DMS 273 (cell line): ENCODE data around the gene PAPOLB.
A peak's percentile ranks its signal among the peaks of the same experiment; 100 is the strongest.

Experiments
- DNase-seq: peaks from one replicate; lab custom pipeline; 2025; ENCODE audit not compliant: unreplicated experiment; lab: John Stamatoyannopoulos, UW

PAPOLB gene

DNA sequence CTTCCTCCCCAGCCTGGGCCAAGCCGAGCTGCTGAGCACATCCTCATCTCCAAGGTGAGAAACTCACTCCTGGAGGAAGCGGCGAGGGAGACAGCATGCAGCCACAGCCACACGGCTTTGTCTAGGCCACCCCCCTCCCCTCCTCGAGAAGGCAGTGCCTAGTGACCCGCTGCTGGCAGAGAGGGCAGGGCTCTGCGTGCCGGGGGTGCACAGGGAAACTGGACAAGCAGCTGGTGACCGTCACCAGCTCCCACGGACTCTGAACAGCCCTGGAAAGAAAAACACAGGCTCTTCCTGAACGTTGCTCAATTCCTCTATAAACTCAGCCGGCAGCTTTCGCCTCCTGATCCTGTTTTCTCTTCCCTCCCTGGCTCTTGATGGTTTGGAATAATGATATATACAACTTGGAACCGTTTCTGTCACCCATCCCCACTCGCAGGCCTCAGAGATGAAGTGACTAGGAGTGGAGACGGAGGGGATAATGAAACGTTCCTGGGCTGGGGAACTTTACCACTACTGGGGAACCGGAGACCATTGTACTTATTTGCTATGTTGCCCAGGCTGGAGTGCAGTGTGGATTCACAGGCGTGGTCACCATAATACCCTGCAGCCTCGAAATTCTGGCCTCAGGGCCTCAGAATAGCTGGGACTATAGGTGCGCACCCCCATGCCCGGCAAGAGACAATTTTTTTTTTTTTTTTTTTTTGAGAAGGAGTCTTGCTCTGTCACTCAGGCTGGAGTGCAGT is 19.3 kb downstream of the PAPOLB start:
- no peak for DNase-seq

- no peak for DNase-seq
Observed at GRCh38 chr7:4841836-4842235, 20.0 kb downstream of the PAPOLB start.

DNA sequence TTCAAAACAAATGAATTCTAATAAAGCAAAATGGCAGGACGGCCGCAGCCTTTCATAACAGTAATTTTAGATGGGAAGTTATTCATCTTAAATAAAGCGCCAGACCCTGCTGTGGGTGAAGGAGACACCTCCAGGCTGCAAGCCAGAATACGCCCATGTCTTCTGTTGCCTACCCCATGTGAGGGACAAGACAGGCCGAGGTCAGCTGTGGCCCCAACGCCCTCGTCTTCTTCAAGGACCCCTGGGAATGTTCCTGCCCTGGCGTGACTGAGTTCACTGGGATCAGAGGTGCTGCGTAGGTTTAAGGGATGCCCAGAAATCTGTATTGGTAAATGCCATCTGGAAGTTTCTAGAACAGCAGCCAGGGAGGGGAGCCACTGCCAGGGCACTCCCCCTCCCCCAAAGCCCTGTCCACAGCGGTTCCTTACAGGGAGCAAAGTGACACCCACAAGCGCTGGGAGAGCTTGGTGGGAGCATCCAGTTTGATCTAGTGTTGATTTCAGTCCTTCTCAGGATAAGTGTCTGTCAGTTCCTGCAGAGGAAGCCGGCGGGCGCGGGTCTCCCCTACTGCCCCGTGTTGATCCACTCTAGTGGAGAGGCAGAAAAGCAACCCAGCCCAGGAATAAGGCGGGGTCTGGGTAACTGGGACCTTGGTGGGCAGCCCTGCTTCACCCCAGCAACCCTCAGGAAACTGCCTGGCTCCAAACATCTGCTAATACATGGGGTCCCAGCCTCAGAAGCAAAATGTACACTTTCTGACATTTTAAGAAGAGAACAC is 20.6 kb downstream of the PAPOLB start:
- no peak for DNase-seq

DNA sequence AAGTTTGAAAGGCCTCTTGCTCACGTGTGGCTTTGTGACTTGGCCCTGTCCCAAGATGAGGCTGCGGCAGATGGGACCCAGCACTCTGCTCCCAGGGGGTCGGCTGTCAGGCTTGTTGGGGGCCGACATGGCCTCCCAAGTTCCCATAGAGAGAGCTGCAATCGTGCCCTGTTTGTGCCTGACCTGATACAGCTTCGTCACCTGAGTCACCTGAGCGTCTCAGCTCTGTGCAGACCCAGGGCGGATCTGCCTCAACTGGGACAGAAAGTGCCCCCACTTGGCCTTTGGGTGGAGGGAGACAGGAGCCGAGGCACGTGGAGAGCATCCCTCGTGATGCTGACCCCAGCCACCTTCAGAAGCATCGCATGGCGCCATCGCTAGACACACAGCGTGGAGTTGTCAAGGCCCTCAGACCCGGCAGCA is 21.7 kb downstream of the PAPOLB start:
- DNase-seq: peak; percentile 67

DNA sequence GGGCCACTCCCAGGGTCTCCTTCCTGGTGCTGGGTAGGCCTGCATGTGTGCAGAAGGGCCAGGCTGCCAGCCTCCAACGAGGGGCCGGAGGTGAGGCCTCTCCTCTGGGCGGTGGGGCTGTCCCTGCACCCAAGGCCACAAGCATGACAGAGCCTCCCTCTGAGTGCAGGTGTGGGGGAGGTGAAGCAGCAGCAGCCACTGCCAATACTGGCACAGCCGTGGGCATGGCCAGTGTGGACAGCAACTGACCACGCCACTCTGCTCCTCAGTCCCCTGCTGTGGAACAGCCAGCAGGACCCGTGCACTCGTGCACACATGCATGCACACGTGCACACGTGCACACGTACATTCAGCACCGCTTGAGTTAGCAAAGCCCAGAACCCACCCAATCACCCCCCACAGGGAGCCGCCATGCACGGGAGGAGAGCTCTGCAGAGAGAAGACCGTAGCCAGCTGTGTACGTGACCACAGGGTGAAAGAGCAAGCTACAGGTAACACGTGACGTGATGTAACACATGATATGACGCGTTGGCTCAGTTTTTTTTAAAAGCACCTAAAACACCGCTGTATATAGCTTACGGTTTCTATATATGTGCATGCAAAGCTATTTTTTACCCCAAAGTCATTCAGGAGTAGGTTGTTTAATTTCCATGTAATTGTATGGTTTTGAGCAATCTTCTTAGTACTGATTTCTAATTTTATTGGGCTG is 23.1 kb downstream of the PAPOLB start:
- no peak for DNase-seq

DNA sequence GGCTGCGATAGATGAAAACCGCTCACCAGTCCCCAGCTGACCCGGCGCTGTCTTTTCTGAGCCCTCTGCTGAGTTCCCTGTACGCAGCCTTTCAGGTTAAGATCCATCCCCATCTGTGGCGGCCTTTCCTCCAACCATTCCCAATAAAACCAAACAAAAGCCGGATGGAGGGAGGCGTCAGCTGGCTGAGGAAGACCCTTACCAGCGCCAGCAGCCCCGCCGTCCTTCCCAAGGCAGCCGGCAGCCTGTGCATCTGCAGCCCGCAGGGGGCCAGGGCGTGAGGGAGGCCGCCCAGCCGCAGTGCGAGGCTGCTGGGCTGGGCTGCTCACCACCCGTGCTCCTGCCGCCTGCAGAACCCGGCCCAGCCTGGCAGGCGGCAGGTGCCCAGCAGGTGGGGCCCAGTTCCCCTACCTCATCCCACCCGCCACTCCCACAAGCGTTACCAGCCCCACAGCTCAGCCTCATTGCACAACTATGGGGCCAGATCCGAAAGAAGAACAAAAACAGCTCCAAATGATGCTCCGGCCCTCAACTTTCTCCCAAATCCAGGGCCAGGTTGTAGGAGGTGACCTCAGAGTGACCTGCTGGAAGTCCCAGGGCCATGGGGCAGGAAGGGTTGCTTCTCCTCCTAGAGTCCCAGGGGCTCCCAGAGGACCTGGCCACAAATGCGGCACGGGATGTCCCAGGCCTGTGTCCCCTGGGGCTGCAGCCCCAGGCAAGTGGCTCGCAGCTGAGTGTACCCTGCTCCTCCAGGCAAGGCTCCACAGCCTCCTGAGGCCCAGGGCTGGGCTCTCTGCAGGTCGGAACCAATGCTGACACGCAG is 23.8 kb downstream of the PAPOLB start:
- DNase-seq: peak; percentile 31

DNA sequence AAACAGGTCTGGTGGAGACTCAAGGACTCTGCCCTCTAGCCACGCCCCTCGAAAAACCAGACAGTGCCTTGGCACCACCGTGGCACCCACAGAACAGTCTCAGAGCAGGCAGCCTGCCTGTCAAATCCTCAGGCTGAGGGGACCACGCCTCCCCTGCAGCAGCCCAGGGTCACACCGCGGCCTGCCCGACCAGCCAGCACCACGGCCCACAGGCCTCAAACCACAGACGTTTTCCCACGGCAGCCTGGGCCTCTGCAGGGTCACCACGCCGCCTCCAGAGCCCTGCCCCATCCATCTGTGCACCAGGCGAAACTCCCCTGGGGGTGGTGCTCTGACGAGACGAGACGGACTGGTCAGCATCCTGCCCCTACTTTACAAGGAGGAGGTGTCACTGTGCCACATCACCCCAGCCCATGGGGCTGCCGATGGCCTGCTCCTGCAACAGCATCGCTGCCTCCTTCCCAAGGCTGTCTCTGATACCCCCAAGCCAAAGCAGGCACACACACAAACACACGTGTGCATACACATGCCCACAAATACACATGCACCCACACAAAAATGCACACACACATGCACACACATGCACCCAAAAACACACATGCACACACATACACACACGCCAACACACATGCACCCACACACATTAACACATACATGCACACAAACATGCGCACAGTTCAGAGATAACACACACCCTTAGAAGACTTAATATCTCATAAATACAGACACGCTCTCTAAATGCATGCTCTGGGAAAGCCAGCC is 24.6 kb downstream of the PAPOLB start:
- DNase-seq: no peak

DNA sequence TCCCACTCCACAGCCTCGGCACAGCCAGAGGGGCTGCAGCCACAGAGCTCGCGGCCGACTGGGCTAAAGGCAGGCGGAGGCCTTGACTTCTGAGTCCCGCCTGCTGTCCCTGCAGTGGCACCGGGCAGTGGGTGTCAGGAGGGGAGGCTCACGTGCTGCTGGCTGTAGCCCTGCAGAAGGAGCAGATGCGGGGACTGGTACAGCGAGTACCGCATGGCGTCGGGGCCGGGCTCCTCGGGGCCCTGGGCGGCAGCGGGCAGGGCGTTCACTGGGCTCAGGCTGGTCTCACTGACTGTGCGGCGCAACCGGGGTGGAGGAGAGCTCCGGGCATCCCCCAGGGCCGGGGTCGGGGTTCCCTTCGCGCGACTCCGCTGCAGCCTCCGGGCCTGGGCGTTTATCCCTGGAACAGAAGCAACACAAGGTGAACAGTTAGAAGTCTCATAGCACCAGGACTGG is 25.6 kb downstream of the PAPOLB start:
- no peak for DNase-seq

DNA sequence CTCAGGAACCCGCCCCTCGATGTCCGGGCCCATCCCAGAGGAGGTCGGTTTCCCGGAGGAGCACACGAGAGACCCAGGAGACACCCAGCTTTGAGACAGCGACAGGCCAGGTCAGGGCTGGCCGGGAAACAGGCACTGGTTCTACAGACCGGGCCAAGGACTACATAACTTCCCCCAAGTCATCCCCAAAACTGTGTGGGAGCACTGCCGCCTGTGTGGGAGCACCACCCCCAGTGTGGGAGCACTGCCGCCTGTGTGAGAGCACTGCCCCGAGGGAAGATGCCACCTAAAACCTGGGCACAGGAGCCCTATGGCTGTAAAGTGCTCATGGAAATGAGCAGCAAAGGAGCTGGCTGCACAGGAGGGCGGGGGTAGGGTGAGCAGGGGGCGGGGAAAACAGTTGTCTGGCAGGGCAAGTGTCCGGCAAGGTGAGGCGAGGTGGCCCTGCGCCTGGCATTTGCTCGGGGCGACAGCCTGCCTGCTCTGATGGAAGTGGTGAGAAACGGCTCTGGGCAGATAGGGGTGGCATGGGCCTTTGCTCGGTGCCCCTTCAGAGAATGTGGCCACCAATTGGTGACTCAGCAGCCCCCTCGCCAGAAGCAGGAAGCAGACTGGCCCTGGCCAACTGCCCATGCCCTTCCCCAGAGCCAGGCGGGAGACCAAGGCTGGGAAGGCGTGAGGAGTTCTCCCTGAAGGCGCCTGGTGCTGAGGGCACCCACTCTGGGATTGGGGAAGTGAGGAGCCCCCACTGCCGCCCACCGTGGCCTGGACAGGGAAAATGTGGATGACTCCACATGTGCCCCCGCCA is 26.2 kb downstream of the PAPOLB start:
- DNase-seq: no peak

DNA sequence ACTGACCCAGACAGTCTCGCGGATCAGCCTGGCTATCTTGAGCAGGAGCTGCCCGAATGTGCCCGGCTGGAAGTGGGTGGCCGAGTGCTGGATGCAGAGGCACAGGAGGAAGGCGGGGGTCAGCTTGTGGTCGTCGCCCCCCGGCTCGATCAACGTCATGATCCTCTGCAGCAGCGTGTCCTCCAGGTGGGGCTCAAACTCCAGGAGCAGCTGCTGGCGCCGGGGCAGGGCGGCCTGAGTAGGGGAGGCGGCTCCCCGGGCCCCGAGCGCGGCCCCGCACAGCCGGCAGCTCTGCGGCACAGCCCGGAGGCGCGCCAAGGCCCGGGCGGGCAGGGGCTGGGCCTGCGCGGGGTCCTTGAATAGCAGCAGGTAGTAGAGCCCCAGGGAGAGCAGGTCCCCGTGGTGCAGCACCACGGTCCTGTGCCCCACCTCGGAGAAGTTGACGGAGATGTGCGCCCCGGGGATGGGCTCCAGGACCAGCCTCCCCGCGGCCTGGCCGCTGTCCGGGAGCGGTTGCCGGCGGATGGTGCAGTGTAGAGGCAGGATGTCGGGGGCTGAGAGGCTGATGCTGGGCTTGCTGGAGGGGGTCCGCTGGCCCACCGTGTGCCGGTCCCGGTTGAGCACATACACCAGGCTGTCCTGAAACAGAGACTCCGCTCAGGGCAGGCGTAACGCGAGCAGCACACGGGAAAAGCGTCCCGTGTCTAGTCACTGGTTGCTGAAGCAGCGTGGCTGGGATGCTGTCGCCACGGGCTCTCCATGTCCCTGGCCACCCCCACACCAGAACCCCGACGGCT is 27.0 kb downstream of the PAPOLB start:
- no peak for DNase-seq

DNA sequence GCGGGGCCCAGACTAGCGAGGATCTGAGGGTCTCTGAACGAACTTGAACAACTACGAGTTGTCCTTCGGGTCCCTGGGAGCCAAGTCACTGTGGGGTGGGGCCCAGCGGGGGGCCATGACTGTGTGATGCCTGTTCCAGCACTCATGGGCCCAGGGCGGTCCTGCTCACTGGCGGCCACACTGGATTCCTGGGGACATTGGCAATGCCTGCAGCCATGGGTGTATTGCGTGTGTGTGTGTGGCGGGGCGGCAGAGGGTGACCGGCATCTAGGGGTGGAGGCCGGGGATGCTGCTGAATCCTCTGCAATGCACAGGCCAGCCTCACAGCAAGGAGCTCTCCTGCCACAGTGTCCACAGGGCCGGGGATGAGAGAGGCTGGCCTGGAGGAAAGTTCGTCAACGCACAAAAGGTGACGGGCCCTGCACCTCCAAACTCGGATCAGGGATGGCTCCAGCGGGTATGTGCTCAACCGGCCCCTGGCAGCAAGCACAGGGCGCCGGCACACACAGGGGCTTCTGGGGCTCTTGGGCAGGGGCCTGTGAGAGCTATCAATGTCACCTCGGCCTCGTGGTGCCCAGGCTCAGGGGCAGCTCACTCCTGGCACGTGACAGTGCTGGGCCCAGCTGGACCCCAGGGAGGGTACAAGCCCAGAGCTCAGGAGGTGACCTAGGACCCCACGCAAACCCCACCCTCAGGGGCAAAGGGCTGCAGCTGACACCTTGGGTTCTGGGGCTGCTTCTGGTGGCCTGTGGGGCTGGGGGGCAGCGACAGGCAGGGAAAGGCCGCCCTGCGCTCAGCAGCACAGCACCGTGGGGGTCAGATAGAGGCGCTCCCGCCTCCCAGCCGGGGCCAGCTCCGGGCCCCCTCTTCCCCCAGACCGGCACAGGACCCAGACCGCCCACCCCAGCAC is 27.9 kb downstream of the PAPOLB start:
- DNase-seq: no peak

DNA sequence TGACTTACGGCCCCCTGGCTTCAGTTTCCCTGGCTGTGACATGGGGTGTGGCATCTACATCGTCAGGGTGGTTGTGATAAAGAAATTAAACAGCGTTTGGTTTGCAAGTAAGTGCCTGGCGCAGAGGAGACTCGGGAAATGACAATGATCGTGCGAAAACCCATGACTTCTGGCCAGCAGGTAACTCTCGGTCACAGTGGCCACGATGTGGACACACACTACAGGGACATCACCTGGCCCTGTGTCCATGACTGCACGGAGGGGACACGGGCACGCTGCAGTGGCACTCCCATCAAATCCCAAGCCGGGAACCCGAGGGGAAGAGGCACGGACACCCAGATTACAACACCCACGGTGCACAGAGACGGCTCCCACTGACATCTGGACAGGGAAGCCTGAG is 28.7 kb downstream of the PAPOLB start:
- no peak for DNase-seq

DNA sequence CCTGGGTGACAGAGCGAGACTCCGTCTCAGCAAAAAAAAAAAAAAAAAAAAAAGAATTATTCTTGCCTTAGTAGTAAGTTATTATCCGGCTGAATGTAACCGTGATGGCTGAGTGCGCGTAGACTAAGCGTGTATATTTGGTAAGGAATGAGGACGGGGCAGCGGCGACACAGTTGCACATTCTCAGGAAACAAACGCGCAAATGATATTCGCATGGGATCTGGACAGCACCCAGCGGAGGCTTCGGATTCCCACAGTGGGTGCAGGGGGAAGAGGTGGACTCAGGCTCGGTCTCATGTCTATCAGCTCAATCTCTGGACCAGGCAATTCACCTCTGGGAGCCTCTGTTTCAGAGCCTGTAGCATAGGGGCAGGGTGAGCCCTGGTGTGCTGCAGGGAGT is 29.1 kb downstream of the PAPOLB start:
- DNase-seq: no peak

DNA sequence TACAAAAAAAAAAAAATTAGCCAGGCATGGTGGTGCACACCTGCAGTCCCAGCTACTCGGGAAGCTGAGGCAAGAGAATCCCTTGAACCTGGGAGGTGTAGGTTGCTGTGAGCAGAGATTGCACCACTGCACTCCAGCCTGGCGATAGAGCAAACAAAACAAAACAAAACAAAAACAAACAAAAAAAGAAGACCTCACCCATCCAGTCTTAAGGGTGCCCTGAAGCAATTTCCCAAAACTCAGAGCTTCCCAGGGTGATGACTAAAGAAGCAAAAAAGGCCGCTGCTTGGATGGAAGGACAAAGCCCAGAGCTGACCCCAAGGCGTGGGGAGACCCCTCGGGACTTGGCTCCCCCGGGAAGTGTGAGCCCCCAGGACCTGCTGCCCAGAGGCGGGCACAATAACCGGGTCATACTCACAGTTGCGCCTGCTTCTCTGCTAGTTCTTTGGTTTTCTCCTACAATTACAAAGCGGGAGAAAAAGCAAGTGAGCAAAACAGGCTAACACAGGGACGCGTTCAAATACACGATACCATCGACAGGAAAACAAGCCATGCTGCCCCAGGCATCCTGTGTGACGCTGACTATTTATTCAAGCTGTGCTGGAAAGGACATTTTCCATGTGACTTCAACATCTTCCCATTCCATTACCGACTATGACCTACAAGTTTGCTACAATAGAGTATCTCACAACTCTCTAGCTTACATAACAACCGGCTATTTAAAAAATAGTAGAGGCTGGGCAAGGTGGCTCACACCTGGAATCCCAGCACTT is 29.9 kb downstream of the PAPOLB start:
- no peak for DNase-seq

GRCh38 chr7:4830176-4830575 is 31.7 kb downstream of the PAPOLB start:
- DNase-seq: peak; percentile 79

DNA sequence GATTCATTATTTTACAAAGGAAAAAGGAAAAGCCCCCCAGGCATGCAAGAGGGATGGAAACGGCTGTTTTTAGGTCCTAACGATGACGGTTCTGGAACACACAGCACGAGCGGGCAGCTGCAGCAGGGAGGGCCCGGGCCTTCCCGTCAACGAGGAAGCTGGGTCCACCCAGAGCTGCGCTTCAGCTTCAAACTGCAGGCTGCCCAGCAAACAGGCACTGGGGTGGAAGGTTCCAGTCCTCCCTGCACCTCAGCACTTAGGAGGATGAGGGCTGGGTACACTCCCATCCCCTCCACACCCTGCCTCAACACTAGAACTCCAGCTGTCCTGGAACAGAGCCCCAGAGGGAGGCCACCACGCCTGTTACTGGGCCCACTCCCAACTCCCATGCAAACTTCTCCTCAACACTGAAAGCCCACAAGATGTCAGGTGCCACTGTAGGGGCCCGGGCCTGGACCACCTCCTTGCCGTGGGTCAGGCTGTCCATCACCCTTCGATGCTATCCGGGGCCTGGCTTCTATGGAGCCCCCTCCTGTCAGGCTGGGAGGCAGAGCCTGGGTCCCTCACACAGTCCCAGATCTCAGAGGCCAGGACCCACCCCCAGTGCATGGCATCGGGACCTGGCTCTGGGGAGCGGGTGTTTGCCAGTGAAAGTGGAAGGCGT is 33.0 kb downstream of the PAPOLB start:
- no peak for DNase-seq
